Kidney (tissue), 19 donors: Measurements from ENCODE around the gene GTF2IRD2. TPM values are rescaled to one million over a fixed set of nuclear protein-coding genes. Genes with fewer than 3 reads are reported as not detected.
"Not testable (repeated sequence)": the region's sequence is repeated elsewhere in the genome, so short reads cannot be mapped to it uniquely, and the experiment has no call there.

Experiments
- DNase-seq, 5 donors: peaks; one replicate each; pipeline ENCODE4 v3.0.0-alpha.2; 2013 to 2020
- FAIRE-seq: peaks from 2 replicates; lab custom pipeline; 2012; peaks lifted over from hg19 to GRCh38; lab: Jason Lieb, UNC
- H3K27ac ChIP-seq, 2 donors: one replicate each; pipeline ENCODE4 v1.7.0; 2013; ENCODE audit warnings: low read depth in 2 of 2, low read length in 2 of 2, inconsistent platforms in 1 of 2
- H3K27me3 ChIP-seq: one replicate; pipeline ENCODE4 v1.7.1; 2013; ENCODE audit warnings: low read length, inconsistent platforms; ENCODE audit not compliant: control insufficient read depth, insufficient read depth
- H3K36me3 ChIP-seq, 3 donors: one replicate each; pipeline versions ENCODE4 v1.7.0 to v1.7.1; 2013; ENCODE audit warnings: low read length in 3 of 3, control low read depth in 1 of 3, inconsistent platforms in 1 of 3; ENCODE audit not compliant: insufficient read depth in 3 of 3, control insufficient read depth in 2 of 3
- H3K4me1 ChIP-seq, 3 donors: one replicate each; pipeline versions ENCODE4 v1.7.0 to v1.7.1; 2013; ENCODE audit warnings: low read length in 3 of 3, inconsistent platforms in 1 of 3, low read depth in 1 of 3; ENCODE audit not compliant: control insufficient read depth in 2 of 3, insufficient read depth in 2 of 3
- H3K4me3 ChIP-seq, 3 donors: one replicate each; pipeline versions ENCODE4 v1.7.0 to v1.8.1; 2013; ENCODE audit warnings: low read length in 3 of 3, control low read depth in 1 of 3, inconsistent platforms in 1 of 3
- H3K9ac ChIP-seq, 3 donors: one replicate each; pipeline versions ENCODE4 v1.7.0 to v1.7.1; 2013; ENCODE audit warnings: low read length in 3 of 3, control low read depth in 1 of 3, inconsistent platforms in 1 of 3
- H3K9me3 ChIP-seq, 3 donors: one replicate each; pipeline versions ENCODE4 v1.7.0 to v1.7.1; 2013; ENCODE audit warnings: low read length in 3 of 3, control low read depth in 1 of 3, inconsistent platforms in 1 of 3; ENCODE audit not compliant: control insufficient read depth in 2 of 3, insufficient read depth in 1 of 3
- intact Hi-C: fragments of 100-400 bp; cut with DNase I; formaldehyde crosslinking; loops from one replicate; pipeline ENCODE4 v1.11.1; 2022
- long read RNA-seq, 10 donors: library from polyadenylated mRNA in 1 of 10; unstranded in 1 of 10; transcript quantifications; one replicate each; pipeline ENCODE4 v2.0.0 and lab custom pipeline, GENCODE V29; 2021 to 2026
- polyA plus RNA-seq: library from polyadenylated mRNA; stranded (reverse); fragments of 350-450 nt; fragmentation: Illumina TruSeq; extraction: RNeasy Lipid Tissue Mini Kit (QIAGEN cat#74804); gene quantifications from one replicate; pipeline ENCODE4 v1.2.3, GENCODE V29; 2014; ENCODE audit warnings: low read depth, low replicate concordance; ENCODE audit not compliant: insufficient read depth
- total RNA-seq: library from RNA; stranded (reverse); fragmentation: NEBNext Ultra II Directional; extraction: Animal tissue kit (Norgen Biotek cat#: 25700); gene quantifications from one replicate; pipeline ENCODE4 v1.2.1, GENCODE V29; 2021
- donor health status: control.
- donor health status: control.
- donor health status: DM: yes; HTN: yes; CAD: no.
- donor health status: Normal renal cell carcinoma (clear cell type).

The GTF2IRD2 gene
- total RNA-seq, result 32.4 TPM
- 12.8 TPM for polyA plus RNA-seq
- long read RNA-seq, donor 1, partial matches to known transcripts, result 9 of 11 reads
- long read RNA-seq, donor 1, other reads (novel, unspliced or antisense), result 0 of 11 reads
- long read RNA-seq, donor 2, partial matches to known transcripts, result 33 of 36 reads
- long read RNA-seq, donor 2, other reads (novel, unspliced or antisense), result 0 of 36 reads
- long read RNA-seq, donor 3, transcript GTF2IRD2-205 (3 exons, 578 nt), result major isoform, 6 of 7 reads
- long read RNA-seq, donor 3, partial matches to known transcripts, result 0 of 7 reads
- long read RNA-seq, donor 3, other reads (novel, unspliced or antisense), result 0 of 7 reads
- long read RNA-seq, donor 4, partial matches to known transcripts, result 9 of 10 reads
- long read RNA-seq, donor 4, other reads (novel, unspliced or antisense), result 0 of 10 reads
- long read RNA-seq, donor 5, result 0 reads
- long read RNA-seq, donor 6, partial matches to known transcripts, result 0 of 4 reads
- long read RNA-seq, donor 6, other reads (novel, unspliced or antisense), result 0 of 4 reads
- long read RNA-seq, donor 7, partial matches to known transcripts, result 4 of 21 reads
- long read RNA-seq, donor 7, other reads (novel, unspliced or antisense), result 9 of 21 reads
- long read RNA-seq, donor 8, transcript GTF2IRD2-205 (3 exons, 578 nt), result major isoform, 6 of 101 reads
- long read RNA-seq, donor 8, partial matches to known transcripts, result 28 of 101 reads
- long read RNA-seq, donor 8, other reads (novel, unspliced or antisense), result 67 of 101 reads
- long read RNA-seq, donor 9, partial matches to known transcripts, result 0 of 3 reads
- long read RNA-seq, donor 9, other reads (novel, unspliced or antisense), result 0 of 3 reads
- long read RNA-seq, donor 10, partial matches to known transcripts, result 23 of 27 reads
- long read RNA-seq, donor 10, other reads (novel, unspliced or antisense), result 0 of 27 reads

GRCh38 chr7:74850833-74851721, at the start of gene GTF2IRD2:
Gene GTF2IRD2, minus strand, starts transcription at chr7:74851605. Its CDS starts 15,227 bp downstream, at chr7:74836378.
- intact Hi-C loops, H3K4me3 ChIP-seq, H3K4me1 ChIP-seq, FAIRE-seq, H3K27me3 ChIP-seq, H3K36me3 ChIP-seq, H3K9ac ChIP-seq, H3K9me3 ChIP-seq, H3K27ac ChIP-seq: not testable (repeated sequence)
- DNase-seq, result peak in 3 of 5 donors; percentile 5 to 92 (median 9)

DNA sequence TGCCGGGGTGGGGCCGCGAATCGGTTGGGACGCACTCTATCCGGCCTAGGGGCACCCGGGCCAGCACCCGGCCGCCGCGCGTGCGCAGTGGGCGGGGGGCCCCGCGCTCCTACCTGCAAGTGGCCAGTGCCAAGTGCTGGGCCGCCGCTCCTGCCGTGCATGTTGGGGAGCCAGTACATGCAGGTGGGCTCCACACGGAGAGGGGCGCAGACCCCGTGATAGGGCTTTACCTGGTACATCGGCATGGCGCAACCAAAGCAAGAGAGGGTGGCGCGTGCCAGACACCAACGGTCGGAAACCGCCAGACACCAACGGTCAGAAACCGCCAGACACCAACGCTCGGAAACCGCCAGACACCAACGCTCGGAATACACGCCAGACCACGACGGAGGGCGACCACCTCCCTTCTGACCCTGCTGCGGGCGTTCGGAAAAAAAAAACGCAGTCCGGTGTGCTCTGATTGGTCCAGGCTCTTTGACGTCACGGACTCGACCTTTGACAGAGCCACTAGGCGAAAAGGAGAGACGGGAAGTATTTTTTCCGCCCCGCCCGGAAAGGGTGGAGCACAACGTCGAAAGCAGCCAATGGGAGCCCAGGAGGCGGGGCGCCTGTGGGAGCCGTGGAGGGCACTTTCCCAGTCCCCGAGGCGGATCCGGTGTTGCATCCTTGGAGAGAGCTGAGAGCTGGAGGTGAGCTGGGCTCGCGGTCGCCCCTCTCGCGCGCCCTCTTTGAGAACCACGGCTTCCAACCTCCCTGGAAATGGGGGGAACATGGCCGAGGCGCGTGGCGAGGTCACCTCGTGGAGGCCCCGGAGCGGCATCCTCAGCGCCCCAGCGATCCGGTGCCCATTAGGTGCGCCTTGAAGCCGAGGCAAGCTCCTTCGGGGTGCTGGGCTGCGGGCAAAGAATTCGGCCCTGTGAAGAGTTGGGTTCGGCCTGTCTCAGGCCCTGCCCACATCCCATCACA, 39.0 kb upstream of the GTF2IRD2 start:
- peak; percentile 86 to 96 (median 90) for DNase-seq
- intact Hi-C loops, H3K36me3 ChIP-seq, H3K27me3 ChIP-seq, H3K4me1 ChIP-seq, H3K9me3 ChIP-seq, H3K9ac ChIP-seq, FAIRE-seq: not testable (repeated sequence)
- peak overlapping the region; percentile 52 to 63 (median 54) for H3K4me3 ChIP-seq
- H3K27ac ChIP-seq, result peak overlapping the region; percentile 74 to 83

- H3K27ac ChIP-seq, H3K36me3 ChIP-seq, H3K27me3 ChIP-seq, H3K9ac ChIP-seq, intact Hi-C loops, H3K4me3 ChIP-seq, H3K4me1 ChIP-seq, H3K9me3 ChIP-seq, FAIRE-seq: not testable (repeated sequence)
- peak in 2 of 5 donors; percentile 11 to 34 for DNase-seq
These were observed 38.2 kb upstream of the GTF2IRD2 start for GRCh38 chr7:74889518-74890129.

DNA sequence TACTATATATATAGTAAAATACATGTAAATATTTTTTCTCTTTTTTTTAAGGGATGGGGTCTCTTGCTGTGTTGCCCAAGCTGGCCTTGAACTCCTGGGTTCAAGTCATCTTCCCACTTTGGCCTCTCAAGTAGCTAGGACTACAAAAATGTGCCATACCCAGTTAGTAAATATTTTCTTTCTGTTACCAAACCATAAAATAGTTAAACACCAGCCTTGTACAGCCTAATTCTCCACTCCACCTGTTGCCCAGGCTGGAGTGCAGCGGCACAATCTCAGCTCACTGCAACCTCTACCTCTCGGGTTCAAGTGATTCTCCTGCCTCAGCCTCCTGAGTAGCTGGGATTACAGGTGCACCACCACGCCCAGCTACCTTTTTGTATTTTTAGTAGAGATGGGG, 33.9 kb upstream of the GTF2IRD2 start:
- H3K27ac ChIP-seq, H3K4me1 ChIP-seq, H3K4me3 ChIP-seq, DNase-seq, H3K27me3 ChIP-seq, H3K9me3 ChIP-seq, H3K36me3 ChIP-seq, H3K9ac ChIP-seq, FAIRE-seq, intact Hi-C loops: not testable (repeated sequence)

DNA sequence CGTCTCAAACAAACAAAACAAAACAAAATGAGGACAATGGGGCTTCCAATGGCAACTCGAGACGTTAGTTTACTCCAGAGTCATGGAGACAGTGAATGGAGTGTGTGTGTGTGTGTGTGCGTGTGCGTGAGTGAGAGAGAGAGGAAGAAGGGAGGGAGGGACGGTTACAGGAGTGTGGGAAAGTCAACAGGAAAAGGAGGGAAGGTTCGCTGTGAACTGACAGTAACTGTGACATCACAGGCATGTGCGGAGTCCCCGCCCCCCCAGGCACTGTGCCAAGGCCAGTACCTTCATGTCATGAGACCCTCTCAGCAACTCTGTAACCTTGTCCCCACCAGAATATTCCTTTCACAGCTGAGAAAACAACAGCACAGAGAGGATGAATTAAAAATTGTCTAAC, 30.7 kb upstream of the GTF2IRD2 start:
- H3K9me3 ChIP-seq, H3K4me1 ChIP-seq, H3K27ac ChIP-seq, FAIRE-seq, H3K27me3 ChIP-seq, H3K9ac ChIP-seq, intact Hi-C loops, DNase-seq, H3K4me3 ChIP-seq, H3K36me3 ChIP-seq: not testable (repeated sequence)

GRCh38 chr7:74874748-74875512, 23.5 kb upstream of the GTF2IRD2 start:
- H3K4me1 ChIP-seq, FAIRE-seq, H3K36me3 ChIP-seq, intact Hi-C loops, H3K9ac ChIP-seq, H3K27me3 ChIP-seq, H3K4me3 ChIP-seq, H3K27ac ChIP-seq, H3K9me3 ChIP-seq: not testable (repeated sequence)
- peak; percentile 18 to 80 (median 34) for DNase-seq
